ENCODE measurements around the gene PDRG1.
A peak's percentile ranks its signal among the peaks of the same experiment; 100 is the strongest.

PDRG1 gene

DNA sequence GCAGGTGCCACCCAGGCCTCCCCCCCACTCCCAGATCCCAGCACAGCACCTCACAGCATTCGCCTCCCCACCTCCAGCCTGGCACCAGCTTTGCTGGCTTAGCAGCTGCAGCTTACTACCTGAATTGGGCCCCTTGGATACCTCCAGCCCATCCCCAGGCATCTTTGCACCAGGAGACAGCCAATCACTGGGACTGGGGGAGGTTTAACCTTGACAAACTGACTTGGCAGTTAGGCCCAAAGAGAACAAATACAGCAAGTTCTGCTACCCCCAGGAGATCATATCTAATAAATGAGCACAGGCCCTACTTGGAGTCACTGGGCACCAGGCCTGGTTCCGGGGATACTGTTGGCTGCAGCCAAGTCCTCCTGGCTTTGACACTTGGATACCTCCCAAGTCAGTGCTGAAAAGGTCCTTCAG lies 8.8 kb downstream of the PDRG1 start:
- H3K4me3 ChIP-seq (ENCODE audit: low read length), result no peak overlapping the region
- TF ChIP-seq, protein P1, sequence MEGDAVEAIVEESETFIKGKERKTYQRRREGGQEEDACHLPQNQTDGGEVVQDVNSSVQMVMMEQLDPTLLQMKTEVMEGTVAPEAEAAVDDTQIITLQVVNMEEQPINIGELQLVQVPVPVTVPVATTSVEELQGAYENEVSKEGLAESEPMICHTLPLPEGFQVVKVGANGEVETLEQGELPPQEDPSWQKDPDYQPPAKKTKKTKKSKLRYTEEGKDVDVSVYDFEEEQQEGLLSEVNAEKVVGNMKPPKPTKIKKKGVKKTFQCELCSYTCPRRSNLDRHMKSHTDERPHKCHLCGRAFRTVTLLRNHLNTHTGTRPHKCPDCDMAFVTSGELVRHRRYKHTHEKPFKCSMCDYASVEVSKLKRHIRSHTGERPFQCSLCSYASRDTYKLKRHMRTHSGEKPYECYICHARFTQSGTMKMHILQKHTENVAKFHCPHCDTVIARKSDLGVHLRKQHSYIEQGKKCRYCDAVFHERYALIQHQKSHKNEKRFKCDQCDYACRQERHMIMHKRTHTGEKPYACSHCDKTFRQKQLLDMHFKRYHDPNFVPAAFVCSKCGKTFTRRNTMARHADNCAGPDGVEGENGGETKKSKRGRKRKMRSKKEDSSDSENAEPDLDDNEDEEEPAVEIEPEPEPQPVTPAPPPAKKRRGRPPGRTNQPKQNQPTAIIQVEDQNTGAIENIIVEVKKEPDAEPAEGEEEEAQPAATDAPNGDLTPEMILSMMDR (IDR thresholded peaks at IDR 0.05; ENCODE audit: insufficient read depth, low read depth, low read length, missing control alignments), result no peak
- DNase-seq (ENCODE audit: low read depth), result no peak

DNA sequence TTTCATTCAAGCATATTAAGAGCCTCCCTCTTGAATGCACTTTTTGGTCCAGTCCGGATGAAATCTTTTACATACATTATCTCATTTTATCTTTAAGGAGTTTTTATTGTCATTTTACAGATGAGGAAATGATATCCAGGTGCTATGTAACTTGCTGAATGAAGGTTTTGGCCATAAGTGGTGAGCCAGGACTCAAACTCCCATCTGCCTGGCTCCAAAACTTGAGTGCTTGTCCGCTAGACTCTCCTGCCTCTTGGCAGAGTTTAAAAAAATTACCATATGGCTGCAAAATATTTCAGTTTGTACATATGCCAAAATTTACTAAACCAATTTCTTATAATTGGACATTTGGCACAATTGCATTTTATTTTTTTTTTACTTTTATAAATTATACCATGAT lies 12.2 kb downstream of the PDRG1 start:
- TF ChIP-seq, protein P1 (IDR thresholded peaks at IDR 0.05; ENCODE audit: insufficient read depth, low read depth, low read length, missing control alignments), result no peak
- DNase-seq (ENCODE audit: low read depth), result no peak
- no peak overlapping the region for H3K4me3 ChIP-seq (ENCODE audit: low read length)

DNA sequence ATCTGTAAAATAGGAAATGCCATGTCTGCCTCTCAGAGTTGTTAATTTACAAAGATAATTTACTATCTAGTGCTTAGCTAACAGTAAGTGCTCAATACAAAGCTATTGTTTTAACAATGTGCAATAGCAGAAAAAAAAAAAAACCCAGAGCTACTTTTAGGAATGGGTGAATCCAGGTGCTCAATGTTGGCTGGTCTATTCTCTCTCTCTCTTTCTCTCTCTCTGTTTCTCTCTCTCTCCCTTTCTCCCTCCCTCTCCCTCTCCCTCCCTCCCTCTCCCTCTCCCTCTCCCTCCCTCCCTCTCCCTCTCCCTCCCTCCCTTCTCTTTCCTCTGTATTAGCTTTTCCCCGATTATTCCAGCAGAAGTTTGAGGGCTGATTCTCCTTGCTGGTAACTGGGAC lies 14.0 kb downstream of the PDRG1 start:
- TF ChIP-seq, protein P1 (IDR thresholded peaks at IDR 0.05; ENCODE audit: insufficient read depth, low read depth, low read length, missing control alignments), result no peak
- DNase-seq (ENCODE audit: low read depth), result no peak
- no peak overlapping the region for H3K4me3 ChIP-seq (ENCODE audit: low read length)

DNA sequence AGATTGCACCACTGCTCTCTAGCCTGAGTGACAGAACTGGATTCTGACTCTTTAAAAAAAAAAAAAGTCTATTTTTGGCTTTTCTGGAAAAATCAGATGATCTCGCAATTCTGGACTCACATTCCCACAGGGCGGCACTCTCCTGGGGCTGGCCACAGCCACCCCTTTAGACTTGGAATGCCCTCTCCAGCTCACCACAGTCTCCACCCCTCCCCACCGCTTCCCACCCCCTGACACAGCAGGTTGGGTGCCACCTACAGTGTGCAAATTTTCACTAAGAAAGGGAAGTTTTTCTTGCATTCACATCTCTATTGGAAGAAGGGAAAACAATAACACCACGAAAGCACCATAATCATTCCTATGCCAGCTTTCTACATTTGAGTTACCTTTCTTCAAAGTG lies 15.4 kb downstream of the PDRG1 start:
- no peak for DNase-seq (ENCODE audit: low read depth)
- TF ChIP-seq, protein P1 (IDR thresholded peaks at IDR 0.05; ENCODE audit: insufficient read depth, low read depth, low read length, missing control alignments), result no peak
- no peak overlapping the region for H3K4me3 ChIP-seq (ENCODE audit: low read length)

DNA sequence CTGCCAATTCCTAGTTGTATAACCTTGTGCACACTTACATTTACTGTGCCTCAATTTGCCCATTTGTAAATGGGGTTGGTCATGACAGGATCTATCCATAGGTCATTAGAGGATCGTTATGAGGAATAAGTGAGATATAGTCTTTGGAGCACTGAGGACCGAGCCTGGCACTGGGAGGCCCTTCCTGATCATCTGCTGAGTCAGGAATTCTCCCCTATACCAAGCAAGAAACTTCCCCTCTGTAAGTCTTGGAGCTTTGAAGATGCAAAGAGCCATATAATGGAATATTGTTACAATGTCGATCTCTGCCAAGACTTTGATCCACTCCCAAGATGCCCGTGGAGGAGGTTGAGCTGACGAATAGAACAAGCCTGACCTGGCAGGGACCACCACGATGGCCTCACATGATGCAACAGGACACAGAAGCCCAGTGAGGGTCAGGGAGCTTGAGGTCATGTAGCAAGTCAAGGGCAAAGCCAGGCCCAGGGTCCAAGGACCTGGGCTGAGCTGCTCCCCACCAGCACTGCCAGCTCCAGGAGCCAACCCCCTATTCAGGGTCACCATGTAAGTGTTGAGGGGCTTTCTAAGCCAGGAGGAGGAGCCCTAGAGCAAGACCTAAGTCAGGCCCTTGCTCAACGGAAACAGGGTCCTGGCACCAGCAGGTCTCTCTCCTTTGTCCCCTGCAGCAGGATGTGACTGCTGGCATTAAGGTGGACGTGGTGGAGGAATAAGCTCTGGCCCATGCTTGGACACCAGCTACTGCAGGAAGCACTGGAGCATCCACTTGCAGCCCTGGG lies 16.7 kb downstream of the PDRG1 start:
- no peak for DNase-seq (ENCODE audit: low read depth)
- TF ChIP-seq, protein P1 (IDR thresholded peaks at IDR 0.05; ENCODE audit: insufficient read depth, low read depth, low read length, missing control alignments), result no peak
- H3K4me3 ChIP-seq (ENCODE audit: low read length), result no peak overlapping the region

DNA sequence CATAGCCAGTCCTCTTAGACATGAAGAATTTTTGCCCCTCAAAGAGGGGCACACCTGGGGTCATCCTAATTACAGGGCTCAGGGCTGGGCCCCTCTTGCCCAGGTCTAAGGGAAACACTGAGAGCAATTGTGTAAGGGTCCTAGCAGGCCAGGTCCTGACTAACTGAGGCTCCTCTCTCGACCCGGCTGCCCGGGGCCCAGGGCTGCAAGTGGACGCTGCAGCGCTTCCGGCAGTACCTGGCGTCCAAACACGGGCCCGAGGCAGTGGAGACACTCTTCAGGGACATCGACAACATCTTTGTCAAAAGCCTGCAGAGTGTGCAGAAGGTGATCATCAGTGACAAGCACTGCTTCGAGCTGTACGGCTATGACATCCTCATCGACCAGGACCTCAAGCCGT lies 17.4 kb downstream of the PDRG1 start:
- H3K4me3 ChIP-seq (ENCODE audit: low read length), result no peak overlapping the region
- TF ChIP-seq, protein P1 (IDR thresholded peaks at IDR 0.05; ENCODE audit: insufficient read depth, low read depth, low read length, missing control alignments), result no peak
- no peak for DNase-seq (ENCODE audit: low read depth)

DNA sequence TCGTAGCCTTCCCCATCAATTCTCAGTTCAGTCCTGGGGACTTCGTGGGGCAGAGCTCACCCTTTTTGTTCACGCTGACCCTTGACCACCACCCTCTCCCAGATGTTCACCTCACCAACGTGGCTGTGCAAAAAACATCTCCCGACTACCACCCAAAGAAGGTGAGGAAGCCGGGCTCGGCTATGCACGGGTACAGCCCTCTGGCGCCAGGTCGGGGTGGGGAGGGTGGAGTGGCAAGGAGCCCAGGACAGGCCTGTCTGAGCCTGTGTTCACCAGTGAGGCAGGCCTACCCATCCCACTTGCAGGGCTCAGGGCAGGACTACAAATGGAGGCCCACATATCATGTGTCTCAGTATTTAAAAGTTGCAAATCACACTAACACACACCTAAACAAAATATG lies 18.1 kb downstream of the PDRG1 start:
- peak; percentile 40 for DNase-seq (ENCODE audit: low read depth)
- no peak overlapping the region for H3K4me3 ChIP-seq (ENCODE audit: low read length)
- TF ChIP-seq, protein P1 (IDR thresholded peaks at IDR 0.05; ENCODE audit: insufficient read depth, low read depth, low read length, missing control alignments), result no peak

Data from epithelial cell of esophagus (primary cell).